ENCODE measurements around the gene RASGEF1C.

Gene RASGEF1C

DNA sequence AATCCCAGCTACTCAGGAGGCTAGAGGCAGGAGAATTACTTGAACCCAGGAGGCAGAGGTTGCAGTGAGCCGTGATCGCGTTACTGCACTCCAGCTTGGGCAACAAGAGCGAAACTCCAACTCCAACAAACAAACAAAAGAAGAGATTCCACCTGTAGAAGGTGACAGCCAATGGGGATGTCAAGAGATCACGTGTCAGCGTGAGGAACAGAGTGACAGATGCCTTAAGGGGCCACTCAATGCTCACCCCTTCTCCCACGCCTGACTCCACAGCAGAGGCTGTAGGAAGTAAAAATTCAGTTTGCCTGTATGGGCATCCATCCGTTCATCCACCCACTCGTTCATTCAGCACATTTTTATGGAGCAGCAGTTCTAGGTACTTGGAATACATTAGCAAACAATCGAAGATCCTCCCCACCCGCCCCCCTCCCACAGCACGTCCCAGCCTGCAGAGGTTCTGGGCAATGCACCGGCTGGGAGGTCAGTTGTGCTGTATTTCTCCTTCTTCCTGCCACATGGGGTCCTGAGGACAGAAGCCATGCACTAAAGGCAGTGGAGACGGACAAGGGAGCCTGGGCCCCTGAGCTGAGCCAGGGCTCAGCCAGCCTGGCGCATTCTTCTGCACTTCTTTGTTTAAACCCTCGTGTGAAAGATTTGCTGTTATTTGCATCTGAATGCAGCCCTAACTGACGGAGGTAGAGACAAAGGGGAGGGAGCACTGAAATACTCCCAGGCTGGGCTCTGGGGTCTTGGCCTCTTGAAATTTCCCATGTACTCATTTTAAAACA, 126.2 kb downstream of the RASGEF1C start:
- TF ChIP-seq, protein P1, sequence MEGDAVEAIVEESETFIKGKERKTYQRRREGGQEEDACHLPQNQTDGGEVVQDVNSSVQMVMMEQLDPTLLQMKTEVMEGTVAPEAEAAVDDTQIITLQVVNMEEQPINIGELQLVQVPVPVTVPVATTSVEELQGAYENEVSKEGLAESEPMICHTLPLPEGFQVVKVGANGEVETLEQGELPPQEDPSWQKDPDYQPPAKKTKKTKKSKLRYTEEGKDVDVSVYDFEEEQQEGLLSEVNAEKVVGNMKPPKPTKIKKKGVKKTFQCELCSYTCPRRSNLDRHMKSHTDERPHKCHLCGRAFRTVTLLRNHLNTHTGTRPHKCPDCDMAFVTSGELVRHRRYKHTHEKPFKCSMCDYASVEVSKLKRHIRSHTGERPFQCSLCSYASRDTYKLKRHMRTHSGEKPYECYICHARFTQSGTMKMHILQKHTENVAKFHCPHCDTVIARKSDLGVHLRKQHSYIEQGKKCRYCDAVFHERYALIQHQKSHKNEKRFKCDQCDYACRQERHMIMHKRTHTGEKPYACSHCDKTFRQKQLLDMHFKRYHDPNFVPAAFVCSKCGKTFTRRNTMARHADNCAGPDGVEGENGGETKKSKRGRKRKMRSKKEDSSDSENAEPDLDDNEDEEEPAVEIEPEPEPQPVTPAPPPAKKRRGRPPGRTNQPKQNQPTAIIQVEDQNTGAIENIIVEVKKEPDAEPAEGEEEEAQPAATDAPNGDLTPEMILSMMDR (IDR thresholded peaks at IDR 0.05; ENCODE audit: unreplicated experiment in 3 of 3): no peak
- Mint-ChIP-seq H3K4me1 (peaks cover 6% of the 10 kb centered on the region), H3K36me3 (ENCODE audit: low read depth) (no peaks in the 10 kb centered on the region), H3K9me3 (no peaks in the 10 kb centered on the region), H3K27me3 (ENCODE audit: low read depth) (peaks cover 10% of the 10 kb centered on the region), H3K4me3 (no peak overlapping the region), H3K27ac (peak overlapping the region in 1 of 3 experiments; percentile 24)

DNA sequence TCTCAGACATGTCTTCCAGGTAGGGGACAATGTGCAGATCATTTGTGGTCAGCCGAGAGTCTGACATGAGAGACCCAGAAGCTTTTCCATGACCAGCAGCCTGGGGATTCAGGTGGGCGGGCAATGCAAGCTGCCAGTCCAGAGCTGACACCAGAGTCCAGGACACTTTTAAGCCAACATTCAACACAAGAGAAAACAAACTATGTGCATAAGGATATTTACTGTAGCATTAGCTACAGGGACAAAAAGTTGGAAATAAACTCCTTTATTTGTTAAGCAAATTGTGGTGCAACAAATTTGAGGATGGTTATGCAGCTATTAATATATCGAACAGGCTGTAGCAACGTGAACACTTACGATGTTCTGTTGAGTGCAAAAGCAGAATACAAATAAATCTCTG, 127.5 kb downstream of the RASGEF1C start:
- Mint-ChIP-seq H3K27ac (no peak overlapping the region), H3K4me3 (no peak overlapping the region), H3K36me3 (ENCODE audit: low read depth) (no peaks in the 10 kb centered on the region), H3K9me3 (no peaks in the 10 kb centered on the region), H3K4me1 (peaks cover 6% of the 10 kb centered on the region), H3K27me3 (ENCODE audit: low read depth) (peaks cover 10% of the 10 kb centered on the region)
- TF ChIP-seq, protein P1 (IDR thresholded peaks at IDR 0.05; ENCODE audit: unreplicated experiment in 3 of 3): no peak

DNA sequence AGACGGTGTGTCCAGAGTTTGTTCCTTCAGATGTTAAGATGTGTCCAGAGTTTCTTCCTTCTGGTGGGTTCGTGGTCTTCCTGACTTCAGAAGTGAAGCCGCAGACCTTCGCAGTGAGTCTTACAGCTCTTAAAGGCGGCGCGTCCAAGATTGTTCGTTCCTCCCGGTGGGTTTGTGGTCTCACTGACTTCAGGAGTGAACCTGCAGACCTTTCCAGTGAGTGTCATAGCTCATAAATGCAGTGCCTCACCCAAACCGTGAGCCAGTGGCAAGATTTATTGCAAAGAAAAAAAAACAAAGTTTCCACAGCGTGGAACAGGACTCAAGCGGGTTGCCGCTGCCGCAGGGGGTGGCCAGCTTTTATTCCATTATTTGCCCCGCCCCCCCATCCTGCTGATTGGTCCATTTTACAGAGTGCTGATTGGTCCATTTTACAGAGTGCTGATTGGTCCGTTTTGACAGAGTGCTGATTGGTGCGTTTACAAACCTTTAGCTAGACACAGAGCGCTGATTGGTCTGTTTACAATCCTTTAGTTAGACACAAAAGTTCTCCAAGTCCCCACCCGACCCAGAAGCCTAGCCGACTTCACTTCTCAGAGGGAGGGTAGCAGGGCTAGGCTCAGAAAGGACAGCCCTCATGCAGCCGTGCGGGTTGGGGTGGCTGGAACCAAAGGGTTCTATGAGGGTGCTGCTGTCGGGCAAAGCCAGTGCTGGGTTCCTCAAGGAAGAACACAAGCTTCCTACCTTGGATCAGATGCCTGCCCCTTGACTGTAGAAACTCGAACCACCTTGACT, 128.3 kb downstream of the RASGEF1C start:
- Mint-ChIP-seq H3K4me1 (peaks cover 6% of the 10 kb centered on the region), H3K27ac (no peak overlapping the region), H3K36me3 (ENCODE audit: low read depth) (no peaks in the 10 kb centered on the region), H3K4me3 (no peak overlapping the region), H3K27me3 (ENCODE audit: low read depth) (peaks cover 10% of the 10 kb centered on the region), H3K9me3 (no peaks in the 10 kb centered on the region)
- TF ChIP-seq, protein P1 (IDR thresholded peaks at IDR 0.05; ENCODE audit: unreplicated experiment in 3 of 3): no peak

DNA sequence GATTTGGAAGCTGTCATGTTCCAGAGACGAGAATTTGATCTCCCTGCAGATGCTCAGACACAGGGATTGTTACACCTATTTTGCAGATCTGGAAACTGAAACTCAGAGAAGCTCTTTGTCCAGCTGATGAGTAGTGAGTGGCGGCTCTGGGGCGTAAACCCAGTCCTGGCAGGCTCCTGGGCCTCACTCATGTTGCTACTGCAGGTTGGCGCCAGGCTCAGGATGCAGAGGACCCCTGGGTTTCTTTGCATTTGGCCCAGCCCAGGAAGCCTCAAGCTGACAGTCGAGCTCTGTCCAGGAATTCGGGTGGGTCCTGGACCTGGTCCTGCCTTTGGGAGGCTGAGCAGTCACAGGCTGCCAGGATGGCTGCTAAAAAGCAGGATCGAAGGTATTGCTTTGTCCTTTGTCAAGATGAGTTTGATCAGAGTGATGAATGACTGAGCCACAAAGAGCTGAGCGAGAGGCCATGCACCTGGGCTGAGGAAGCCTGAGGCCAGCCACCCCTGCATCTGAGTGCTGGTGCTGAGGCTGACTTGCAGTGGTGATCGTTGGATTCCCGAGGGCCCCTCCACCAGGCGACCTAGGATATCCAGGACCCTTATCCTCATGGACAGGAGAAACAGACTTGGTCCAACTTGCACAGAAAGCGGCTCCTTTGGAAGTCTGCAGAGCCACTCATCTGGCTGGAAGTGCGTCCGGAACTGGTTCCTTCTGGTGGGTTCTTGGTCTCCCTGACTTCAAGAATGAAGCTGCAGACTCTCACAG, 129.1 kb downstream of the RASGEF1C start:
- TF ChIP-seq, protein P1 (IDR thresholded peaks at IDR 0.05; ENCODE audit: unreplicated experiment in 3 of 3): no peak
- peaks cover 10% of the 10 kb centered on the region for H3K27me3 Mint-ChIP-seq (ENCODE audit: low read depth)
- no peaks in the 10 kb centered on the region for H3K9me3 Mint-ChIP-seq
- peaks cover 6% of the 10 kb centered on the region for H3K4me1 Mint-ChIP-seq
- H3K36me3 Mint-ChIP-seq (ENCODE audit: low read depth): no peaks in the 10 kb centered on the region
- H3K27ac Mint-ChIP-seq: no peak overlapping the region
- H3K4me3 Mint-ChIP-seq: no peak overlapping the region

DNA sequence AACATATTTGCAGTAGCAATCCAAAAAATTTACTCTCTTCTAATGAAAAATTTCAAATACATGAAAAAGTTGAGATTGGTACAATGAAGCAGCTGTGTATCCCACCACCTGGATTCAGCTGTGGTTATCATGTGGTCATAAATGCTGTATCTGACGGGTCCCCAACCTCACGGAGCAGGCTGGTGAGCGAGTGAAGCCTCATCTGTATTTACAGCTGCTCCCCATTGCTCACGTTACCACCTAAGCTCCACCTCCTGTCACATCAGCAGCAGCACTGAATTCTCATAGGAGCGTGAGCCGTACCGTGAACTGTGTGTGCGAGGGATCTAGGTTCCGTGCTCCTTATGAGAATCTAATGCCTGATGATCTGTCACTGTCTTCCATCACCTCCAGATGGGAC, 130.7 kb downstream of the RASGEF1C start:
- Mint-ChIP-seq H3K4me3 (no peak overlapping the region), H3K4me1 (peaks cover 6% of the 10 kb centered on the region), H3K36me3 (ENCODE audit: low read depth) (no peaks in the 10 kb centered on the region), H3K27ac (no peak overlapping the region), H3K27me3 (ENCODE audit: low read depth) (peaks cover 10% of the 10 kb centered on the region), H3K9me3 (no peaks in the 10 kb centered on the region)
- TF ChIP-seq, protein P1 (IDR thresholded peaks at IDR 0.05; ENCODE audit: unreplicated experiment in 3 of 3): no peak
